Liver (tissue), 9 donors: ENCODE data around the gene DLK1. TPM values are rescaled to one million over a fixed set of nuclear protein-coding genes. Genes with fewer than 3 reads are reported as not detected.

Experiments
- DNase-seq: peaks from one replicate; pipeline ENCODE4 v3.0.0-alpha.2; 2017; ENCODE audit warnings: low spot score
- H3K27ac ChIP-seq, 2 donors: one replicate each; pipeline ENCODE4 v1.7.0; 2013; ENCODE audit warnings: inconsistent platforms in 2 of 2, low read length in 2 of 2, control low read depth in 1 of 2, low read depth in 1 of 2, mild to moderate bottlenecking in 1 of 2
- H3K27me3 ChIP-seq, 4 donors: one replicate each; pipeline versions ENCODE4 v1.6.1 to v1.7.0; 2013; ENCODE audit warnings: low read length in 3 of 4, inconsistent platforms in 1 of 4, mild to moderate bottlenecking in 1 of 4, moderate library complexity in 1 of 4; ENCODE audit not compliant: control insufficient read depth in 4 of 4, insufficient read depth in 4 of 4
- H3K36me3 ChIP-seq, 4 donors: one replicate each; pipeline versions ENCODE4 v1.6.1 to v1.7.0; 2013; ENCODE audit warnings: low read length in 3 of 4, mild to moderate bottlenecking in 3 of 4, low read depth in 1 of 4, moderate library complexity in 1 of 4; ENCODE audit not compliant: control insufficient read depth in 4 of 4, insufficient read depth in 3 of 4
- H3K4me1 ChIP-seq, 4 donors: one replicate each; pipeline versions ENCODE4 v1.6.1 to v1.7.0; 2013; ENCODE audit warnings: low read length in 3 of 4, mild to moderate bottlenecking in 3 of 4, moderate library complexity in 1 of 4; ENCODE audit not compliant: control insufficient read depth in 4 of 4, insufficient read depth in 4 of 4
- H3K4me3 ChIP-seq, 3 donors: one replicate each; pipeline versions ENCODE4 v1.6.1 to v1.7.0; 2013; ENCODE audit warnings: low read length in 3 of 3, control low read depth in 1 of 3, low read depth in 1 of 3, mild to moderate bottlenecking in 1 of 3
- H3K9ac ChIP-seq, 2 donors: one replicate each; pipeline ENCODE4 v1.7.0; 2013; ENCODE audit warnings: low read length in 2 of 2, mild to moderate bottlenecking in 2 of 2, moderate library complexity in 2 of 2, control low read depth in 1 of 2, low read depth in 1 of 2
- H3K9me3 ChIP-seq, 4 donors: one replicate each; pipeline versions ENCODE4 v1.6.1 to v1.7.0; 2013; ENCODE audit warnings: low read length in 3 of 4; ENCODE audit not compliant: control insufficient read depth in 4 of 4
- ATF3 ChIP-seq: IDR thresholded peaks from 2 replicates; pipeline ENCODE4 v1.6.1; 2016; ENCODE audit warnings: antibody characterized with exemption
- CTCF ChIP-seq: fragments of 150-350 bp; IDR thresholded peaks from 2 replicates; pipeline ENCODE4 v1.5.1; 2017; ENCODE audit warnings: improper control_type of control experiment, low read depth, low read length; ENCODE audit not compliant: missing input control
- EGR1 ChIP-seq, 2 donors: IDR thresholded peaks; 2 replicates each; pipeline ENCODE4 v1.6.1; 2016 to 2018; ENCODE audit warnings: antibody characterized with exemption in 2 of 2, low read depth in 2 of 2
- FOXA1 ChIP-seq: IDR thresholded peaks from 2 replicates; pipeline ENCODE4 v1.6.1; 2016; ENCODE audit warnings: antibody characterized with exemption
- FOXA2 ChIP-seq: IDR thresholded peaks from 2 replicates; pipeline ENCODE4 v1.6.1; 2016; ENCODE audit warnings: antibody characterized with exemption
- GABPA ChIP-seq, 2 donors: IDR thresholded peaks in 1 of 2; conservative IDR thresholded peaks in 1 of 2; 2 replicates each; pipeline ENCODE4 v1.6.1; 2016; ENCODE audit warnings: antibody characterized with exemption in 2 of 2, mild to moderate bottlenecking in 1 of 2, moderate library complexity in 1 of 2
- HNF4A ChIP-seq, 2 donors: conservative IDR thresholded peaks; 2 replicates each; pipeline ENCODE4 v1.6.1; 2016; ENCODE audit warnings: antibody characterized with exemption in 2 of 2, mild to moderate bottlenecking in 2 of 2
- HNF4G ChIP-seq: IDR thresholded peaks from 2 replicates; pipeline ENCODE4 v1.6.1; 2016; ENCODE audit warnings: antibody characterized with exemption
- JUND ChIP-seq, 2 donors: IDR thresholded peaks; 2 replicates each; pipeline ENCODE4 v1.6.1; 2016; ENCODE audit warnings: antibody characterized with exemption in 2 of 2
- MAX ChIP-seq: IDR thresholded peaks from 2 replicates; pipeline ENCODE4 v1.6.1; 2016; ENCODE audit warnings: antibody characterized with exemption
- NR2F2 ChIP-seq: IDR thresholded peaks from 2 replicates; pipeline ENCODE4 v1.6.1; 2016; ENCODE audit warnings: antibody characterized with exemption
- RAD21 ChIP-seq, 2 donors: IDR thresholded peaks; 2 replicates each; pipeline ENCODE4 v1.6.1; 2016; ENCODE audit warnings: antibody characterized with exemption in 2 of 2, mild to moderate bottlenecking in 2 of 2
- REST ChIP-seq: IDR thresholded peaks from 2 replicates; pipeline ENCODE4 v1.6.1; 2016; ENCODE audit warnings: antibody characterized with exemption, mild to moderate bottlenecking
- RXRA ChIP-seq, 2 donors: IDR thresholded peaks; 2 replicates each; pipeline ENCODE4 v1.6.1; 2017 to 2018; ENCODE audit warnings: antibody characterized with exemption in 2 of 2, mild to moderate bottlenecking in 1 of 2
- SP1 ChIP-seq: IDR thresholded peaks from 2 replicates; pipeline ENCODE4 v1.6.1; 2018; ENCODE audit warnings: antibody characterized with exemption, mild to moderate bottlenecking
- TAF1 ChIP-seq: conservative IDR thresholded peaks from 2 replicates; pipeline ENCODE4 v1.6.1; 2016; ENCODE audit warnings: antibody characterized with exemption, mild to moderate bottlenecking
- YY1 ChIP-seq: IDR thresholded peaks from 2 replicates; pipeline ENCODE4 v1.6.1; 2016; ENCODE audit warnings: antibody characterized with exemption, mild to moderate bottlenecking
- ZBTB33 ChIP-seq: IDR thresholded peaks from 2 replicates; pipeline ENCODE4 v1.6.1; 2016; ENCODE audit warnings: antibody characterized with exemption
- WGBS: extraction: QIAGEN DNeasy Blood & Tissue Kit; methylation state at CpG from one replicate; pipeline ENCODE4 v1.1.7; 2013; 5-methylcytosine and 5-hydroxymethylcytosine counted together
- polyA plus RNA-seq, 2 donors: library from polyadenylated mRNA; stranded (reverse) in 1 of 2; unstranded in 1 of 2; fragments of 200-250 nt in 1 of 2; fragments of >200 nt in 1 of 2; fragmentation: Nextera tagmentation in 1 of 2; extraction: Ambion mirVana in 1 of 2; gene quantifications; one replicate each; pipeline versions ENCODE4 v1.2.1 to v1.2.3, GENCODE V29; 2013 to 2015
- total RNA-seq, 2 donors: library from RNA; depleted of rRNA; stranded (reverse); fragments of >200 nt; gene quantifications; one replicate each; pipeline ENCODE4 v1.2.3, GENCODE V29; 2014
- donor health status: healthy.
- donor health status: healthy.
- donor health status: healthy.
- donor health status: healthy.
- donor health status: healthy.

DLK1 gene
- total and polyA plus RNA-seq, 4 donors: 0.42 to 331 (median 1.8) TPM; not detected in 1

GRCh38 chr14:100736269-100737180, 9.8 kb downstream of the DLK1 start:
- no peak overlapping the region for H3K27ac ChIP-seq
- no peaks in the 10 kb centered on the region for H3K36me3 ChIP-seq
- DNase-seq: no peak
- no peaks in the 10 kb centered on the region for H3K27me3 ChIP-seq
- H3K4me1 ChIP-seq: no peaks in the 10 kb centered on the region
- H3K9me3 ChIP-seq: peaks cover 0 to 6% (median 2%) of the 10 kb centered on the region in 4 donors
- no peak overlapping the region for H3K4me3 ChIP-seq
- WGBS: 62% methylated on average over 22 of the region's 22 CpGs
- no peak for TF ChIP-seq GABPA (IDR thresholded peaks at IDR 0.05 in 1 of 2, conservative IDR thresholded peaks at IDR 0.05 in 1 of 2)
- TF ChIP-seq HNF4A (conservative IDR thresholded peaks at IDR 0.05): no peak
- no peak for TF ChIP-seq ZBTB33
- no peak for TF ChIP-seq JUND (IDR thresholded peaks at IDR 0.05)
- TF ChIP-seq EGR1 (IDR thresholded peaks at IDR 0.05; ENCODE audit: low read depth in 2 of 2): no peak
- TF ChIP-seq HNF4G: no peak
- no peak for TF ChIP-seq RAD21 (IDR thresholded peaks at IDR 0.05)
- TF ChIP-seq REST: no peak
- TF ChIP-seq TAF1: no peak
- no peak for TF ChIP-seq RXRA (IDR thresholded peaks at IDR 0.05)
- no peak for TF ChIP-seq SP1
- TF ChIP-seq FOXA1: no peak
- no peak for TF ChIP-seq ATF3
- no peak for TF ChIP-seq YY1
- TF ChIP-seq MAX: no peak
- no peak for TF ChIP-seq NR2F2
- no peak for TF ChIP-seq CTCF
- TF ChIP-seq FOXA2: no peak
- no peak overlapping the region for H3K9ac ChIP-seq
